H9 (cell line): ENCODE results near the gene P4HA2. TPM values are rescaled to one million over a fixed set of nuclear protein-coding genes. Genes with fewer than 3 reads are reported as not detected.

Experiments
- DNase-seq: peaks from one replicate; pipeline ENCODE4 v3.0.0-alpha.2; 2017
- H2AFZ ChIP-seq: one replicate; pipeline ENCODE4 v1.6.1; 2013; ENCODE audit warnings: mild to moderate bottlenecking, low read length, control low read depth, moderate library complexity
- H2AK5ac ChIP-seq: 2 replicates; pipeline ENCODE4 v1.6.1; 2013; ENCODE audit warnings: low read length, control low read depth, mixed read lengths; ENCODE audit not compliant: insufficient read length
- H2BK120ac ChIP-seq: one replicate; pipeline ENCODE4 v1.6.1; 2013; ENCODE audit warnings: low read depth, mild to moderate bottlenecking, low read length, control low read depth, inconsistent platforms; ENCODE audit not compliant: poor library complexity, severe bottlenecking
- H2BK12ac ChIP-seq: 2 replicates; pipeline ENCODE4 v1.6.1; 2013; ENCODE audit warnings: low read length, control low read depth, mixed read lengths, low read depth; ENCODE audit not compliant: insufficient read length
- H2BK15ac ChIP-seq: 2 replicates; pipeline ENCODE4 v1.6.1; 2013; ENCODE audit warnings: low read depth, low read length, control low read depth
- H2BK20ac ChIP-seq: one replicate; pipeline ENCODE4 v1.6.1; 2013; ENCODE audit warnings: low read depth, mild to moderate bottlenecking, low read length, control low read depth, inconsistent platforms; ENCODE audit not compliant: poor library complexity, severe bottlenecking
- H2BK5ac ChIP-seq: 2 replicates; pipeline ENCODE4 v1.6.1; 2013; ENCODE audit warnings: low read length, control low read depth, mixed read lengths; ENCODE audit not compliant: insufficient read length
- H3K14ac ChIP-seq: 2 replicates; pipeline ENCODE4 v1.6.1; 2013; ENCODE audit warnings: low read length, control low read depth; ENCODE audit not compliant: insufficient read depth
- H3K18ac ChIP-seq: 2 replicates; pipeline ENCODE4 v1.6.1; 2013; ENCODE audit warnings: low read depth, mild to moderate bottlenecking, mixed read lengths, low read length, control low read depth; ENCODE audit not compliant: insufficient read length
- H3K23ac ChIP-seq: 2 replicates; pipeline ENCODE4 v1.6.1; 2013; ENCODE audit warnings: low read length, control low read depth, mixed read lengths, low read depth; ENCODE audit not compliant: insufficient read length
- H3K23me2 ChIP-seq: 2 replicates; pipeline ENCODE4 v1.6.1; 2013; ENCODE audit warnings: low read depth, mild to moderate bottlenecking, mixed read lengths, low read length, control low read depth; ENCODE audit not compliant: insufficient read length, poor library complexity, severe bottlenecking
- H3K27ac ChIP-seq: 2 replicates; pipeline ENCODE4 v1.5.1; 2013; ENCODE audit warnings: low read length, control low read depth, mixed read lengths, low read depth; ENCODE audit not compliant: insufficient read length
- H3K27me3 ChIP-seq: 2 replicates; pipeline ENCODE4 v1.6.1; 2013; ENCODE audit warnings: low read length, control low read depth, inconsistent platforms; ENCODE audit not compliant: insufficient read depth
- H3K4ac ChIP-seq: 2 replicates; pipeline ENCODE4 v1.6.1; 2013; ENCODE audit warnings: low read depth, mild to moderate bottlenecking, control low read depth, inconsistent platforms, low read length, moderate library complexity
- H3K4me1 ChIP-seq: 2 replicates; pipeline ENCODE4 v1.6.1; 2013; ENCODE audit warnings: low read length, control low read depth, inconsistent platforms; ENCODE audit not compliant: insufficient read depth
- H3K4me2 ChIP-seq: 2 replicates; pipeline ENCODE4 v1.6.1; 2013; ENCODE audit warnings: low read length, control low read depth, mixed read lengths; ENCODE audit not compliant: insufficient read length, insufficient read depth
- H3K56ac ChIP-seq: 2 replicates; pipeline ENCODE4 v1.6.1; 2013; ENCODE audit warnings: low read depth, mild to moderate bottlenecking, mixed read lengths, low read length, control low read depth; ENCODE audit not compliant: insufficient read length
- H3K79me1 ChIP-seq: 2 replicates; pipeline ENCODE4 v1.6.1; 2013; ENCODE audit warnings: low read depth, mild to moderate bottlenecking, moderate library complexity, low read length, control low read depth, inconsistent platforms; ENCODE audit not compliant: insufficient read depth, poor library complexity, severe bottlenecking
- H3K79me2 ChIP-seq: 2 replicates; pipeline ENCODE4 v1.6.1; 2013; ENCODE audit warnings: low read length, control low read depth, inconsistent platforms; ENCODE audit not compliant: insufficient read depth
- H3K9ac ChIP-seq: 2 replicates; pipeline ENCODE4 v1.6.1; 2013; ENCODE audit warnings: low read length, control low read depth, mixed read lengths; ENCODE audit not compliant: insufficient read length; ENCODE audit errors: extremely low read depth
- H3K9me3 ChIP-seq: one replicate; pipeline ENCODE4 v1.6.1; 2013; ENCODE audit warnings: low read depth, low read length, inconsistent platforms; ENCODE audit not compliant: control insufficient read depth
- H3T11ph ChIP-seq: one replicate; pipeline ENCODE4 v1.6.1; 2013; ENCODE audit warnings: mild to moderate bottlenecking, low read length, control low read depth, inconsistent platforms
- H4K20me1 ChIP-seq: one replicate; pipeline ENCODE4 v1.6.1; 2013; ENCODE audit not compliant: control insufficient read depth, insufficient read length, insufficient read depth
- H4K5ac ChIP-seq: 2 replicates; pipeline ENCODE4 v1.6.1; 2013; ENCODE audit warnings: low read depth, mild to moderate bottlenecking, mixed read lengths, low read length, control low read depth; ENCODE audit not compliant: insufficient read length
- H4K8ac ChIP-seq: replicated peaks from 2 replicates; pipeline ENCODE4 v1.6.1; 2013; ENCODE audit warnings: low read length, control low read depth, mixed read lengths, low read depth; ENCODE audit not compliant: insufficient read length
- H4K91ac ChIP-seq: 2 replicates; pipeline ENCODE4 v1.6.1; 2013; ENCODE audit warnings: low read depth, mild to moderate bottlenecking, moderate library complexity, mixed read lengths, low read length, control low read depth; ENCODE audit not compliant: insufficient read length
- H3K27ac Mint-ChIP-seq, 3 experiments: 2 replicates in 2 of 3; 3 replicates in 1 of 3; pipeline ENCODE4 v1.8.0; 2020 to 2021; ENCODE audit warnings: mixed read lengths in 3 of 3, mild to moderate bottlenecking in 1 of 3, moderate library complexity in 1 of 3
- H3K27me3 Mint-ChIP-seq: 2 replicates; pipeline ENCODE4 v1.8.0; 2021; ENCODE audit warnings: low read depth, mild to moderate bottlenecking, moderate library complexity, mixed read lengths
- H3K36me3 Mint-ChIP-seq, 3 experiments: 2 replicates in 2 of 3; 3 replicates in 1 of 3; pipeline ENCODE4 v1.8.0; 2020 to 2021; ENCODE audit warnings: low read depth in 3 of 3, mixed read lengths in 3 of 3; ENCODE audit not compliant: insufficient read depth in 1 of 3
- H3K4me1 Mint-ChIP-seq, 2 experiments: 2 replicates each; pipeline ENCODE4 v1.8.0; 2020; ENCODE audit warnings: mixed read lengths in 2 of 2
- H3K4me3 Mint-ChIP-seq, 2 experiments: 2 replicates in 1 of 2; 3 replicates in 1 of 2; pipeline ENCODE4 v1.8.0; 2020 to 2021; ENCODE audit warnings: mild to moderate bottlenecking in 2 of 2, mixed read lengths in 2 of 2, moderate library complexity in 1 of 2
- H3K9me3 Mint-ChIP-seq, 2 experiments: 2 replicates in 1 of 2; 3 replicates in 1 of 2; pipeline ENCODE4 v1.8.0; 2020; ENCODE audit warnings: mild to moderate bottlenecking in 2 of 2, mixed read lengths in 2 of 2, moderate library complexity in 1 of 2
- CTCF ChIP-seq: fragments of 200-600 bp; sonication (generic); conservative IDR thresholded peaks from 3 replicates; pipeline ENCODE4 v1.8.0; 2021; ENCODE audit warnings: antibody characterized with exemption, mild to moderate bottlenecking
- WGBS: extraction: QIAGEN DNeasy Blood & Tissue Kit; methylation state at CpG from one replicate; pipeline ENCODE4 v1.1.7; 2013; ENCODE audit warnings: missing lambda C conversion rate, low lambda C conversion rate, mixed read lengths; ENCODE audit not compliant: insufficient read length; ENCODE audit errors: extremely low coverage; 5-methylcytosine and 5-hydroxymethylcytosine counted together
- total RNA-seq: library from RNA; stranded (reverse); gene quantifications from 2 replicates; pipeline ENCODE4 v1.2.1, GENCODE V29; 2021

P4HA2 gene
- total RNA-seq, 1 experiment from 2014 or later, result 15.3 TPM

DNA sequence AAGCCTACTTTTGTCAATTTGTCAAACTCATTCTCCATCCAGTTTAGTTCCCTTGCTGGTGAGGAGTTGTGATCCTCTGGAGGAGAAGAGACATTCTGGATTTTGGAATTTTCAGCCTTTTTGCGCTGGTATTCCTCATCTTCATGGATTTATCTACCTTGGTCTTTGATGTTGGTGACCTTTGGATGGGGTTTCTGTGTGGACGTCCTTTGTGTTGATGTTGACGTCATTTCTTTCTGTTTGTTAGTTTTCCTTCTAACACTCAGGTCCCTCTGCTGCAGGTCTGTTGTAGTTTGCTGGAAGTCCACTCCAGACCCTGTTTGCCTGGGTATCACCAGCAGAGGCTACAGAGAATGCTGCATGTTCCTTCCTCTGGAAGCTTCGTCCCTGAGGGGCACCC is 71.2 kb downstream of the P4HA2 start:
- Histone ChIP-seq H3K23ac (no peak overlapping the region), H3K79me1 (no peaks in the 10 kb centered on the region), H3K79me2 (no peaks in the 10 kb centered on the region), H2AK5ac (no peak overlapping the region), H2BK5ac (no peak overlapping the region), H3K18ac (no peak overlapping the region), H4K8ac (no peak overlapping the region), H2BK120ac (no peak overlapping the region), H3K27ac (no peak overlapping the region), H4K5ac (no peak overlapping the region), H3K9ac (no peak overlapping the region), H3T11ph (no peak overlapping the region), H4K20me1 (no peaks in the 10 kb centered on the region), H3K4me2 (no peak overlapping the region), H2BK15ac (no peak overlapping the region), H2BK12ac (no peak overlapping the region), H3K4ac (no peak overlapping the region), H2AFZ (no peak overlapping the region), H3K9me3 (no peaks in the 10 kb centered on the region), H3K23me2 (no peaks in the 10 kb centered on the region), H3K56ac (no peak overlapping the region), H3K4me1 (no peaks in the 10 kb centered on the region), H3K14ac (no peak overlapping the region), H4K91ac (no peak overlapping the region), H3K27me3 (no peaks in the 10 kb centered on the region), H2BK20ac (no peak overlapping the region)
- no CpG with 5 or more reads among the region's 4 CpGs for WGBS
- no peak overlapping the region for H3K27ac Mint-ChIP-seq
- H3K4me1 Mint-ChIP-seq, result no peaks in the 10 kb centered on the region
- H3K27me3 Mint-ChIP-seq, result peaks cover 7% of the 10 kb centered on the region
- H3K4me3 Mint-ChIP-seq, result no peak overlapping the region
- no peak for DNase-seq
- H3K9me3 Mint-ChIP-seq, result peaks cover 29 to 37% of the 10 kb centered on the region in 2 experiments
- H3K36me3 Mint-ChIP-seq, result peaks cover 0 to 5% (median 4%) of the 10 kb centered on the region in 3 experiments; a peak in 4 of 7 replicates
- no peak for TF ChIP-seq CTCF
